GM12801 (cell line): ENCODE measurements around the gene AQP12B.

ENCODE experiments used
- TF ChIP-seq, protein P1 (sequence below): IDR thresholded peaks from one replicate; pipeline ENCODE4 v1.5.1; 2011; ENCODE audit warnings: control low read depth; ENCODE audit not compliant: insufficient read length; ENCODE audit errors: extremely low read depth

Gene AQP12B

GRCh38 chr2:240711701-240712100 is 29.0 kb upstream of the AQP12B start:
- TF ChIP-seq, protein P1, sequence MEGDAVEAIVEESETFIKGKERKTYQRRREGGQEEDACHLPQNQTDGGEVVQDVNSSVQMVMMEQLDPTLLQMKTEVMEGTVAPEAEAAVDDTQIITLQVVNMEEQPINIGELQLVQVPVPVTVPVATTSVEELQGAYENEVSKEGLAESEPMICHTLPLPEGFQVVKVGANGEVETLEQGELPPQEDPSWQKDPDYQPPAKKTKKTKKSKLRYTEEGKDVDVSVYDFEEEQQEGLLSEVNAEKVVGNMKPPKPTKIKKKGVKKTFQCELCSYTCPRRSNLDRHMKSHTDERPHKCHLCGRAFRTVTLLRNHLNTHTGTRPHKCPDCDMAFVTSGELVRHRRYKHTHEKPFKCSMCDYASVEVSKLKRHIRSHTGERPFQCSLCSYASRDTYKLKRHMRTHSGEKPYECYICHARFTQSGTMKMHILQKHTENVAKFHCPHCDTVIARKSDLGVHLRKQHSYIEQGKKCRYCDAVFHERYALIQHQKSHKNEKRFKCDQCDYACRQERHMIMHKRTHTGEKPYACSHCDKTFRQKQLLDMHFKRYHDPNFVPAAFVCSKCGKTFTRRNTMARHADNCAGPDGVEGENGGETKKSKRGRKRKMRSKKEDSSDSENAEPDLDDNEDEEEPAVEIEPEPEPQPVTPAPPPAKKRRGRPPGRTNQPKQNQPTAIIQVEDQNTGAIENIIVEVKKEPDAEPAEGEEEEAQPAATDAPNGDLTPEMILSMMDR, result no peak

GRCh38 chr2:240711296-240711695 is 28.6 kb upstream of the AQP12B start:
- TF ChIP-seq, protein P1, result no peak

GRCh38 chr2:240708457-240708856 is 25.8 kb upstream of the AQP12B start:
- TF ChIP-seq, protein P1, result no peak

GRCh38 chr2:240707821-240708220 is 25.1 kb upstream of the AQP12B start:
- TF ChIP-seq, protein P1, result no peak

GRCh38 chr2:240707043-240707756 is 24.5 kb upstream of the AQP12B start:
- TF ChIP-seq, protein P1, result no peak

DNA sequence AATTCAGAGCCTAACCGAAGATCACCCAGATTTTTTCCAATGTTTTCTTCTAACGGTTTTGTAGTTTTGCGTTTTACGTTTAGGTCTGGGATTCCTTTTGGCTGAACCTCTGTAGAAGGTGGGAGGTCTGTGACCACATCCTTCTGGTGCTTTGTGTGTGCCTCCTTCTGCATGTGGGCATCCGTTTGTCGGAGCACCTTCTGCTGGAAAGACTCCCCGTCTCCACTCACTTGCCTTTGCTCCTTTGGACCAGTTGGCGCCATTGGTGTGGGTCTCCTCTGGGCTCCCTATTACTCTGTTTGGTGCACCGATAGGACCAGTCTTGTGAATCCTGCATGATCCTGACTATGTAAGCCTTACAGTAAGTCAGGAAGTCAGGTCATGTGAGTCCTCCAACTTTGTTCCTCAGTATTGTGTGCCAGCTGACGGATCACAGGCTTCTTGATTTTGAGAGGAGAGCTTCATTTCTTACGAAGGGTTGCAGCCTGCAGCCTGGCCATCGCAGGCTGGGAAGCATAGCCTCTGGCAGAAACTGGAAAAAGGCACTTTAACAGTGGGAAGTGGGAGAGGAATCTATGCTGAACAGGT is 22.6 kb upstream of the AQP12B start:
- TF ChIP-seq, protein P1, result no peak

DNA sequence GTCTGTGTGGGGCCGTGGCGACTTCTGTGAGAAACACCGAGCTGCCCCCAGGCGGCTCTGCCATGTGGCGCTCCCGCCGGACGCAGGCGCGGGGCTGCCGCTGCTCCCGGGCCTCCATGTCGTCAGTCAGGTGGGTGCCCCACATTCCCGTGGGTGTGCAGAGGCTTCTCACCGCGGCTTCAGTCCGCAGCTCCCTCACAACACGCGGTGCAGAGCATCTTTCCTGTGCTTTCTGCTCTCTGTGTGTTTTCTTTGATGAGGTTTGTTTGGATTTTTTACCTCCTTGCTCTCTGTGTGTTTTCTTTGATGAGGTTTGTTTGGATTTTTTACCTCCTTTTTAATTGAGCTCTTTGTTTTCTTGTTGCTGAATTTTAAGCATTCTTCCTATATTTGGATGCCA is 22.0 kb upstream of the AQP12B start:
- TF ChIP-seq, protein P1, result no peak
